GM10266 (cell line): ENCODE results near the gene TRMT61A.

Source experiments
- DNase-seq: peaks from one replicate; pipeline ENCODE4 v3.0.0; 2012; ENCODE audit errors: extremely low spot score
- TF ChIP-seq, protein P1 (sequence below): IDR thresholded peaks from 2 replicates; pipeline ENCODE4 v1.5.1; 2012; ENCODE audit warnings: mild to moderate bottlenecking, low read depth; ENCODE audit not compliant: control insufficient read depth, insufficient read depth; ENCODE audit errors: missing control alignments

Gene TRMT61A

DNA sequence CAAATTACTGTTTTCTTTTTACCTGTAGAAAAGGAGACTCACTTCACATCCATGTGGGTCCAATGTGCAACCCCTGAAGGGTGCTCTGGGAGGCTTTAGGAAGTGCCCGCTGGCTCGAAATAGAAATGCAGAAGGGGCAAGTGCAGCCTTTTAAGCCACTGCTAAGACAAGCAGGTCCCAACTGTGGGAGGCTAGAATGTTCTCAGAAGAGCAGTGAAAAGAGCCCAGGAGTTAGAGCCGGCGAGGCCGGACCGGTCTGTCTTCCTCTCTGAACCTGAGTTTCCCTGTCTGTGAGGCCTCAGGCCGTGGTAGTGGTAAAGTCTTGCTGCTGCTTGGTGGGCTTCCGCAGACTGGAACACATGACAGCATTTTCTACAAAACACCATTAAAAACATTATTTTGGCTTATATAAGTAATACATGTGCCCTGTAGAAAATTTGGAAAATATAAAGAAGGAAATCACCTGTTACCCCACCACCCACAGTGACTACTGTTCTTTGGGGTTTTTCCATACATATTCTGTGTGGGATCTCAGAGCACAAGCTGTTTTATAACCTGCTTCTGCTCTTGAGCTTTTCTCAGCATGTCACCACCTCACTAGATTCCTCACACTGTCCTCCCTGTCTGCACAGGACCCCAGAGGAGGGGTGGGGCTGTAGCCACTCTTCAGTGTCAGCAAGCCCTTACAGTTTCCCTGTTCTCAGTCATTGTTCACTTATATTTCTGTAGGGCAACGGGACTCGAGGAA is 12.4 kb upstream of the TRMT61A start:
- DNase-seq, result no peak

DNA sequence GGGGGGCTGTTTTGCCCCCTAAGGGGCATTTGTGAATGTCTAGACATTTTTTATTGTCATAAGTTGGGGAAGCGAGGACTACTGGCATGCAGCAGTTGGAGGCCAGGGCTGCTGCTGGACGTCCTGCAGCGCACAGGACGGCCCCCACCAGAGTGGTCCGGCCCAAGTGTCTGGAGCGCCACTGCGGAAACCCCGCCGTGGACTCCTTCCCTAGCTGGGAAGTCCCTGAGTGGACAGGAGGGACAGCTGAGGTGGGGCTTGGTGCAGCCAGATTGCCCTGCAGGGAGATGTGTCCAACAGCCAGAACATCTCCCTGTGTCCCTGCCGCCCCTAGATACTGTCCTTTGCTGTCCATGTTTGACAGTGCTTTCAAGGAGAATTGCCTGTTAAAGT is 11.8 kb upstream of the TRMT61A start:
- TF ChIP-seq, protein P1, sequence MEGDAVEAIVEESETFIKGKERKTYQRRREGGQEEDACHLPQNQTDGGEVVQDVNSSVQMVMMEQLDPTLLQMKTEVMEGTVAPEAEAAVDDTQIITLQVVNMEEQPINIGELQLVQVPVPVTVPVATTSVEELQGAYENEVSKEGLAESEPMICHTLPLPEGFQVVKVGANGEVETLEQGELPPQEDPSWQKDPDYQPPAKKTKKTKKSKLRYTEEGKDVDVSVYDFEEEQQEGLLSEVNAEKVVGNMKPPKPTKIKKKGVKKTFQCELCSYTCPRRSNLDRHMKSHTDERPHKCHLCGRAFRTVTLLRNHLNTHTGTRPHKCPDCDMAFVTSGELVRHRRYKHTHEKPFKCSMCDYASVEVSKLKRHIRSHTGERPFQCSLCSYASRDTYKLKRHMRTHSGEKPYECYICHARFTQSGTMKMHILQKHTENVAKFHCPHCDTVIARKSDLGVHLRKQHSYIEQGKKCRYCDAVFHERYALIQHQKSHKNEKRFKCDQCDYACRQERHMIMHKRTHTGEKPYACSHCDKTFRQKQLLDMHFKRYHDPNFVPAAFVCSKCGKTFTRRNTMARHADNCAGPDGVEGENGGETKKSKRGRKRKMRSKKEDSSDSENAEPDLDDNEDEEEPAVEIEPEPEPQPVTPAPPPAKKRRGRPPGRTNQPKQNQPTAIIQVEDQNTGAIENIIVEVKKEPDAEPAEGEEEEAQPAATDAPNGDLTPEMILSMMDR, result no peak
- DNase-seq, result no peak

More for the DNA sequence above, 12.4 kb upstream of the TRMT61A start:
- TF ChIP-seq, protein P1, result no peak

DNA sequence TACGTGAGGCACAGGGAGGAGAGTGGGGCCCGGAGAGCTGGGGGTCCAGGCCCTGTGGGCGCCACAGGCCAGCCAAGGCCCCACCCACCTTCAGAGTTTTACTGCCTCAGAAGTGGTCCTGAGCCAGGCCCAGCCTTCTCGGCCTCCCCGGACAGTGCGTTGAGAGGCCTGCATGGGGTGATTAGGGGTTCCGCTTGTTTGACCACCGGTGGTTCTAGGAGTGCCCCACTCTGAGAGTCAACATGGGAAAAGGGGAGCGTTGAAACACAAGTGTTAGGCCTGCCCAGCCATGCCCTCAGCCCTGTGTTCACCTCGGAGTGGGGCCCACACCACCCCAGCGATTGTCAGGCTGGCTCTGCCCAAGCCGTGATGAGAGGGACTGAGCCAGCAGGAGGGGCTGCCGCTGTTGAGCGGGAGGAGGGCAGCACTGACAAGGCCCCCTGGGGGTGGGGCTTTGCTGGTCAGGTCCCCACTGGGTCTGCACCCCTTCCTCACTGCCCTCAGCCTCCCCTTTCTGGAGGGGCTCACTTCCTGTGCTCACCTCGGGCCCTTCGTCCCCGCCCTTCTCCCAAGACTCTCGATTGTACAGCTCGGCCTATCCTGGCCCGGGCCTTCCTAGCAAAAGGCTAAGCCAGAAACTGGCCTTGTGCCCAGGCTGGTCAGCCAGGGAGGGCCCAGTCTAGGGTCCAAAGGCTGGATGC is 11.1 kb upstream of the TRMT61A start:
- no peak for DNase-seq
- TF ChIP-seq, protein P1, result no peak

DNA sequence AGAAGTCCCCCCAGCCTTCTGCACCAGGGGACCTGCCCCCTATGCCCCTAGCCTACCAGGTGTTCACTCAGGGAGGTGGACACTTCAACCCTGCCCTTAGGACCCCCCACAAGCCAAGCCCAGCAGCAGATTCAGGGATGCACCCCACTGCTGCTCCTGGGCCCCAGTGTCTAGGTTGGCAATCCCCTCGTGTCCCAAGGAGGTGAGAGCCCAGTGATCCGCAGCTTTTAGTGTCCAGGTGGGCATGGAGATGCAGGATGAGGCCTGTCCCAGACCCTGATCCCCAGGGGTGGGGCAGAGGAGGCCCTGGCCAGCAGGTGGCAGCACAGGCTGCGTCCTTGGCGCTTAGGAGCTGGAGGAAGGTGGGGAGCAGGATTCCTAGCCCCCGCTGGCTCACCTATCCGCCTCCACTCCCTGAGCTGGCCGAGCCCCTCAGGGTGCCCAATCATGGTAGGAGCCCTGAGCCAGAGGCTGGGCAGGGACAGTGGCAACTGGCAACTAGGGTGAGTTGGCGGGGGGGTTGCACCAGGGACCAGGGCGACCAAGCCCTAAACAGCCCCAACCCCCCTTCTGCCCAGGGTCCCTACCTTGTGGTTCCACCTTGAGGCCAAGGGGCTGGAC is 10.5 kb upstream of the TRMT61A start:
- peak; percentile 85 for DNase-seq

DNA sequence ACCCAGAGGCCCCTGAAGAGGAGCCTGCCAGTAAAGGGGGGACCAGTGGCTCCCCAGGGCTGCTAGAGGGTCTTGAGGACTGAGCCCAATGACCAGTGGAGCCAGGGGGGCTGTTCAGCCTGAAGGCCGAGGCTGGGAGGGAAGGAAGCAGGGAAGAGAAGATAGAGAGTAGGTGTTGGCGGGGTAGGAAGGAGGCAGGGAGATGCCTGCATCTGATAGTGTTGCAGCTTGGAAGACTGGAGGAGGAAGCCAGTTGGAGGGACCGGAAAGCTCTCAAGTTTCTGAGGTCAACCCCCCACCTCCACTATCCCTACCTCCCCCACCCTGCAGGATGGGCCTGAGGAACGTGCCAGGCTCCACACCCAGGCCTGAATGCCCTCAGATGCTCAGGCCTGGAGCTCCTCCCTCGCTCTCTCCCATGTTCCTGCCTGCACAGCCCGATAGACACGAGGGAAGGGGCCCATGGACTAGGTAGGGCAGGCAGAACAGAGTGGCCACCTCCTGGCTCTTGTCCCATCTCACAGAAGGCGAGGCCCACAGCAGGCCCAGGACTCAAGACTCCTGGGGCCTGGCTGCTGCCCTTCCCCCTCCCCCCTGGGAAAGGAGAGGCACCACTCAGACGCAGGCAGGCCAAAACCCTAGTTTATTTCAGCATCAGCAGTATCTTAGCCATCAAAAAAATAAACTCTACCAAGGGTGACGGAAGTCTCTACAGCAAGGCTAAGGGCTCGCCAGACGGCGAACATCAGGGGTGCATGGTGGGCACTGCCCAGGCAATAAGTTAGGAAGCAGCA is 9.8 kb upstream of the TRMT61A start:
- peak; percentile 46 for DNase-seq
- TF ChIP-seq, protein P1, result no peak

More for the DNA sequence above, 10.5 kb upstream of the TRMT61A start:
- TF ChIP-seq, protein P1, result peak; percentile 89

DNA sequence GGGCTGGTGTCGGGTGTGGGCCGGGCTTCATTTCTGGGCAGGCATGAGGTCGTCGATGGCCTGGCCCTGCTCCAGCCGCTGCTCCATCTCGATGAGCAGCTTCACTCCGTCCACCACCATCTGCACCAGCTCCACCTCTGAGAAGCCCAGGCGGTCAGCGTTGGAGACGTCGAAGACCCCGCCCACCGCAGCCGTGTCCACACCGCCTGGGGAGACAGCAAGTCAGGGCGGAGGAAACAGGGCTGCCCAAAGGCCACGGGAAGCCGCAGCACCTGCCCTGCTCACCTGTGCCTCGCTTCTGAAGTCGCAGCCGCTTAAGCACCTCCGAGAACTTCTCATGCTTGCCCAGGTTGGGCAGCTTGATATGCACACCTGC is 9.2 kb upstream of the TRMT61A start:
- DNase-seq, result no peak
- TF ChIP-seq, protein P1, result no peak
